Activated gamma-delta T cell (primary cell): ENCODE results near the gene EVA1A.
"Not testable (repeated sequence)": the region's sequence is repeated elsewhere in the genome, so short reads cannot be mapped to it uniquely, and the experiment has no call there.

ENCODE experiments used
- DNase-seq: peaks from one replicate; lab custom pipeline; 2025; lab: John Stamatoyannopoulos, UW

EVA1A gene

GRCh38 chr2:75482398-75482797 is 78.3 kb downstream of the EVA1A start:
- no peak for DNase-seq

- no peak for DNase-seq
Measured at GRCh38 chr2:75480971-75481836, 79.5 kb downstream of the EVA1A start.

GRCh38 chr2:75477696-75478095 is 83.0 kb downstream of the EVA1A start:
- DNase-seq: not testable (repeated sequence)

- no peak for DNase-seq
Measured at GRCh38 chr2:75476761-75477160, 84.0 kb downstream of the EVA1A start.

- no peak for DNase-seq
Measured at GRCh38 chr2:75475976-75476375, 84.8 kb downstream of the EVA1A start.

- DNase-seq: no peak
Measured at GRCh38 chr2:75475049-75475448, 85.7 kb downstream of the EVA1A start.

GRCh38 chr2:75474115-75474514 is 86.6 kb downstream of the EVA1A start:
- no peak for DNase-seq

- no peak for DNase-seq
Measured at GRCh38 chr2:75466708-75467311, 93.9 kb downstream of the EVA1A start.

- no peak for DNase-seq
Measured at GRCh38 chr2:75465317-75465984, 95.3 kb downstream of the EVA1A start.

- no peak for DNase-seq
Measured at GRCh38 chr2:75464348-75464946, 96.3 kb downstream of the EVA1A start.

GRCh38 chr2:75462721-75463120 is 98.0 kb downstream of the EVA1A start:
- DNase-seq: no peak

GRCh38 chr2:75462206-75462605 is 98.5 kb downstream of the EVA1A start:
- DNase-seq: no peak

- DNase-seq: no peak
Measured at GRCh38 chr2:75460630-75461029, 100.1 kb downstream of the EVA1A start.

GRCh38 chr2:75459565-75460310 is 101.0 kb downstream of the EVA1A start:
- no peak for DNase-seq

- DNase-seq: no peak
Measured at GRCh38 chr2:75458201-75458600, 102.5 kb downstream of the EVA1A start.

- DNase-seq: no peak
Measured at GRCh38 chr2:75456825-75457224, 103.9 kb downstream of the EVA1A start.

- DNase-seq: no peak
Measured at GRCh38 chr2:75456111-75456510, 104.6 kb downstream of the EVA1A start.

- no peak for DNase-seq
Measured at GRCh38 chr2:75454241-75454620, 106.5 kb downstream of the EVA1A start.

- no peak for DNase-seq
Measured at GRCh38 chr2:75453384-75454240, 107.1 kb downstream of the EVA1A start.

GRCh38 chr2:75450068-75450467 is 110.7 kb downstream of the EVA1A start:
- no peak for DNase-seq

GRCh38 chr2:75447176-75447575 is 113.6 kb downstream of the EVA1A start:
- no peak for DNase-seq
